Heart left ventricle (tissue), 13 donors: Measurements from ENCODE around the gene HAGHL.

ENCODE experiments used
- POLR2A ChIP-seq, 2 donors: fragments of 450-650 bp; IDR thresholded peaks; one replicate each; pipeline ENCODE4 v1.6.1; 2017; ENCODE audit warnings: antibody characterized with exemption in 2 of 2, mild to moderate bottlenecking in 2 of 2, moderate library complexity in 2 of 2
- TF ChIP-seq, protein P1 (sequence below), 12 donors: fragments of 200-600 bp; sonication (generic) in 4 of 12; IDR thresholded peaks; one replicate each; pipeline versions ENCODE4 v1.5.0 to v1.8.0; 2018 to 2022; ENCODE audit warnings: antibody characterized with exemption in 12 of 12, mild to moderate bottlenecking in 5 of 12
- donor health status: ischemic (EF 13 %, LVEDD 7.1; RV severe dilation, severe dysfunction).
- donor health status: DM: no; HTN: yes; CAD: no.
- donor health status: DM: no; HTN: no; CAD: no.
- donor health status: ischemic (EF 25% LVEDD 6.9; RV normal size, moderate dysfunction).
- donor health status: ischemic (EF 25% LVEDD 5.7; RV mildly dilated, moderate dysfunction).
- donor health status: ischemic (EF 35%, LVEDD 5.7; RV mildly dilated, moderate dysfunction).
- donor health status: nonischemic (EF 11% LVEDD 7.7; RV severe dilation, severe dysfunction).
- donor health status: DM: yes; HTN: yes; CAD: no.
- donor health status: PGD.
- donor health status: ischemic (EF 29% LVEDD 5.4; RV normal size, mild dysfunction).
- donor health status: nonischemic (EF 23%, LVEDD 6.1; RV moderate dilation, normal function).

DNA sequence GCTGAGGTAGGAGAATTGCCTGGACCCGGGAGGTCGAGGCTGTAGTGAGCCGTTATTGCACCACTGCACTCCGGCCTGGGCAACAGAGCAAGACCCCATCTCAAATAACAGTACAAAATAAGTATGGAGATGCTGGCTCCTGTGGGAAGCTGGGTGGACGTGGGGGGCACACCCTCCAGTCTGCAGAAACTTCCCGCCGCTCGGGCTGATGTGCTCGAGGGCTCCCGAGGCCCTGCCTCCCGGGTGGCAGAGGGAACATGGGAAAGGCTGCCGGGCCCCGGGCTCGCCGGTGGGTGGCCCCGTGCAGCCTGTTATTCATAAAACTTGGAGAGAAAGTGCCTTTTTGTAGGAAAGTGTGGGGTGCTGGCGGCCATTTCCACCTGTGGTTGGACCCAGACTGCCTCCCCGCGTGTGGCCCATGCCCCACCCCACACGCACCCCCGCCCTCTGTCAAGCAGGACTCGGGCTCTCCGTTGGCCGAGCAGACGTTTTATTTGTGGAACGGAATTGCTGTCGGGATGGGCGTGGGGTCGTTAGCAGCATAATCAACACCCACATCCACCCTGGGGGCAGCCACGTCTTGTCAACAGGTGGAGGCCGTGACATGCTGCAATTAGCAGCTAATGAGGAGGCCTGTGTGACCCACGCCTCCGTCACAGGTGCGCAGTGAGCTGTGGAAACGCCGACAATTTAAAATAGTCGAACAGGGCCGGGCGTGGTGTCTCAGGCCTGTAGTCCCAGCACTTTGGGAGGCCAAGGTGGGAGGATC, 21.3 kb downstream of the HAGHL start:
- TF ChIP-seq, protein P1, sequence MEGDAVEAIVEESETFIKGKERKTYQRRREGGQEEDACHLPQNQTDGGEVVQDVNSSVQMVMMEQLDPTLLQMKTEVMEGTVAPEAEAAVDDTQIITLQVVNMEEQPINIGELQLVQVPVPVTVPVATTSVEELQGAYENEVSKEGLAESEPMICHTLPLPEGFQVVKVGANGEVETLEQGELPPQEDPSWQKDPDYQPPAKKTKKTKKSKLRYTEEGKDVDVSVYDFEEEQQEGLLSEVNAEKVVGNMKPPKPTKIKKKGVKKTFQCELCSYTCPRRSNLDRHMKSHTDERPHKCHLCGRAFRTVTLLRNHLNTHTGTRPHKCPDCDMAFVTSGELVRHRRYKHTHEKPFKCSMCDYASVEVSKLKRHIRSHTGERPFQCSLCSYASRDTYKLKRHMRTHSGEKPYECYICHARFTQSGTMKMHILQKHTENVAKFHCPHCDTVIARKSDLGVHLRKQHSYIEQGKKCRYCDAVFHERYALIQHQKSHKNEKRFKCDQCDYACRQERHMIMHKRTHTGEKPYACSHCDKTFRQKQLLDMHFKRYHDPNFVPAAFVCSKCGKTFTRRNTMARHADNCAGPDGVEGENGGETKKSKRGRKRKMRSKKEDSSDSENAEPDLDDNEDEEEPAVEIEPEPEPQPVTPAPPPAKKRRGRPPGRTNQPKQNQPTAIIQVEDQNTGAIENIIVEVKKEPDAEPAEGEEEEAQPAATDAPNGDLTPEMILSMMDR (IDR thresholded peaks at IDR 0.05), result no peak
- TF ChIP-seq POLR2A (IDR thresholded peaks at IDR 0.05), result no peak
